ENCODE measurements around the gene SDK2. TPM values are rescaled to one million over a fixed set of nuclear protein-coding genes. Genes with fewer than 3 reads are reported as not detected.

Gene SDK2
- total and polyA plus RNA-seq, 9 of the 15 experiments (the other 6 are each of a cell fraction or from before 2014, with no cell fraction given) = 0.04 TPM; not detected in 8

DNA sequence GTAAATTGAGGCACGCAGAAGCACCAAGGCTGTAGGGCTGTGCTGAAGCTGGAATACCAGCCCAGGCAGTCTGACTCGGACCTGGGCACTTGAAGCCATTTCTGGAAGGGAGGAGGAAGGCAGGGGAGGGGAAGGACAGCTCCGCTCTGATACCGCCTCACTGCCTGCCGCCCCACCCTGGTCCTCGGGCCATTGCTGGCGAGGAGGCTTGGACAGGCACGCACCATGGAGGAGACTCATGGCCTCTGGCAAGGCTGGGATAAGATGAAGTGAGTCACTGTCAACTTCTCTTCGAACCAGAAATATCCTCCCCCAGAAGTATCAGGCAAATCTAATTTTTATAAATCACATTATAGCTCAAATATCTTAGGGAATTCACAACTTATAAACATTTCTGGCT lies 81.3 kb downstream of the SDK2 start (continued):
- no peak for TF ChIP-seq ZBTB5 (IDR thresholded peaks at IDR 0.05)
- no peak for TF ChIP-seq POLR3A (IDR thresholded peaks at IDR 0.05; ENCODE audit: borderline replicate concordance, extremely low read depth, insufficient read depth, insufficient read length)
- TF ChIP-seq, protein P1, sequence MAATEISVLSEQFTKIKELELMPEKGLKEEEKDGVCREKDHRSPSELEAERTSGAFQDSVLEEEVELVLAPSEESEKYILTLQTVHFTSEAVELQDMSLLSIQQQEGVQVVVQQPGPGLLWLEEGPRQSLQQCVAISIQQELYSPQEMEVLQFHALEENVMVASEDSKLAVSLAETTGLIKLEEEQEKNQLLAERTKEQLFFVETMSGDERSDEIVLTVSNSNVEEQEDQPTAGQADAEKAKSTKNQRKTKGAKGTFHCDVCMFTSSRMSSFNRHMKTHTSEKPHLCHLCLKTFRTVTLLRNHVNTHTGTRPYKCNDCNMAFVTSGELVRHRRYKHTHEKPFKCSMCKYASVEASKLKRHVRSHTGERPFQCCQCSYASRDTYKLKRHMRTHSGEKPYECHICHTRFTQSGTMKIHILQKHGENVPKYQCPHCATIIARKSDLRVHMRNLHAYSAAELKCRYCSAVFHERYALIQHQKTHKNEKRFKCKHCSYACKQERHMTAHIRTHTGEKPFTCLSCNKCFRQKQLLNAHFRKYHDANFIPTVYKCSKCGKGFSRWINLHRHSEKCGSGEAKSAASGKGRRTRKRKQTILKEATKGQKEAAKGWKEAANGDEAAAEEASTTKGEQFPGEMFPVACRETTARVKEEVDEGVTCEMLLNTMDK (IDR thresholded peaks at IDR 0.05; ENCODE audit: borderline replicate concordance, insufficient read depth, low read depth, low read length, poor library complexity, severe bottlenecking) = no peak
- no peak for TF ChIP-seq U2AF2 (optimal IDR thresholded peaks at IDR 0.05; ENCODE audit: low read depth, low read length)
- TF ChIP-seq ZEB2 (IDR thresholded peaks at IDR 0.05) = no peak

- H3K4me3 ChIP-seq = no peak overlapping the region
- ChIA-PET CTCF (ENCODE audit: low intra/inter-chr PET ratio) (no interaction called here), POLR2A (no interaction called here)
- no peak overlapping the region for H3K9ac ChIP-seq (ENCODE audit: insufficient read depth in 1 of 2, low read depth in 2 of 2, low read length in 2 of 2)
- ATAC-seq (no peak), DNase-seq (ENCODE audit: extremely low read depth in 1 of 4, low spot score in 3 of 4) (no peak), FAIRE-seq (no peak)
- WGBS (ENCODE audit: insufficient coverage, low coverage, missing lambda C conversion rate) = 1% methylated on average over 8 of the region's 9 CpGs
- no peaks in the 10 kb centered on the region for H3K36me3 ChIP-seq (ENCODE audit: control insufficient read depth, insufficient read depth, low read length)
- no peak overlapping the region for H3K4me2 ChIP-seq (ENCODE audit: insufficient read depth, low read length)
- no peaks in the 10 kb centered on the region for H3K9me3 ChIP-seq (replicated peaks; ENCODE audit: control insufficient read depth, insufficient read depth, low read depth, low read length)
- H4K20me1 ChIP-seq (replicated peaks; ENCODE audit: control insufficient read depth, insufficient read depth, low read length) = no peaks in the 10 kb centered on the region
- in situ Hi-C loops (cut with MboI) (no loop called here), intact Hi-C loops (cut with micrococcal nuclease) (no loop called here)
- no peaks in the 10 kb centered on the region for H3K79me2 ChIP-seq (ENCODE audit: control insufficient read depth, insufficient read depth, low read length)
- H2AFZ ChIP-seq (ENCODE audit: low read depth, low read length) = no peak overlapping the region
- no TSS peak for BruUV-seq (replicated peaks)
- no peaks in the 10 kb centered on the region; a peak in 1 of 5 replicates for H3K4me1 ChIP-seq (replicated peaks in 1 of 2; ENCODE audit: control insufficient read depth in 2 of 2, insufficient read depth in 2 of 2, low read length in 2 of 2)
- no peaks in the 10 kb centered on the region for H3K9me1 ChIP-seq (ENCODE audit: control insufficient read depth, insufficient read depth, low read length)
- no peak overlapping the region for H3K27ac ChIP-seq (ENCODE audit: extremely low read depth, low read depth, low read length)
- H3K27me3 ChIP-seq (ENCODE audit: control insufficient read depth in 2 of 2, insufficient read depth in 2 of 2, low read length in 2 of 2) = peaks cover 0 to 9% of the 10 kb centered on the region in 2 experiments; a peak in 2 of 5 replicates
- TF ChIP-seq ZNF668 (CRISPR knock-in tag; IDR thresholded peaks at IDR 0.05) = no peak
- no peak for TF ChIP-seq KLF16 (IDR thresholded peaks at IDR 0.05)
- no peak for TF ChIP-seq SAFB2 (IDR thresholded peaks at IDR 0.05; ENCODE audit: borderline replicate concordance, low read depth, low read length, severe bottlenecking)
- no peak for TF ChIP-seq SMARCC2 (IDR thresholded peaks at IDR 0.05; ENCODE audit: low read depth)
- no peak for TF ChIP-seq PRPF4 (IDR thresholded peaks at IDR 0.05; ENCODE audit: insufficient read depth, low read depth, low read length, poor library complexity, severe bottlenecking)
- TF ChIP-seq ZNF583 (CRISPR knock-in tag; IDR thresholded peaks at IDR 0.05) = no peak
- TF ChIP-seq RHOXF2B (CRISPR knock-in tag; conservative IDR thresholded peaks at IDR 0.05) = no peak
- TF ChIP-seq, protein P2, sequence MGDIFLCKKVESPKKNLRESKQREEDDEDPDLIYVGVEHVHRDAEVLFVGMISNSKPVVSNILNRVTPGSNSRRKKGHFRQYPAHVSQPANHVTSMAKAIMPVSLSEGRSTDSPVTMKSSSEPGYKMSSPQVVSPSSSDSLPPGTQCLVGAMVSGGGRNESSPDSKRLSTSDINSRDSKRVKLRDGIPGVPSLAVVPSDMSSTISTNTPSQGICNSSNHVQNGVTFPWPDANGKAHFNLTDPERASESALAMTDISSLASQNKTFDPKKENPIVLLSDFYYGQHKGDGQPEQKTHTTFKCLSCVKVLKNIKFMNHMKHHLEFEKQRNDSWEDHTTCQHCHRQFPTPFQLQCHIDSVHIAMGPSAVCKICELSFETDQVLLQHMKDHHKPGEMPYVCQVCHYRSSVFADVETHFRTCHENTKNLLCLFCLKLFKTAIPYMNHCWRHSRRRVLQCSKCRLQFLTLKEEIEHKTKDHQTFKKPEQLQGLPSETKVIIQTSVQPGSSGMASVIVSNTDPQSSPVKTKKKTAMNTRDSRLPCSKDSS (IDR thresholded peaks at IDR 0.05; ENCODE audit: low read depth, partially characterized antibody) = no peak
- TF ChIP-seq WHSC1 (IDR thresholded peaks at IDR 0.05; ENCODE audit: low read length) = no peak
- no peak for TF ChIP-seq STAG1 (CRISPR knock-in tag; IDR thresholded peaks at IDR 0.05; ENCODE audit: borderline replicate concordance)
- TF ChIP-seq TFAM (CRISPR knock-in tag; conservative IDR thresholded peaks at IDR 0.05) = no peak
- no peak for TF ChIP-seq ZNF561 (CRISPR knock-in tag; conservative IDR thresholded peaks at IDR 0.05)
- TF ChIP-seq ASH1L (IDR thresholded peaks at IDR 0.05; ENCODE audit: borderline replicate concordance, low read depth, partially characterized antibody) = no peak
Measured at GRCh38 chr17:73561111-73561510, 83.1 kb downstream of the SDK2 start.

All from K562 (cell line).